Left colon (tissue), 2 donors: Measurements from ENCODE around the gene KRT84. TPM values are rescaled to one million over a fixed set of nuclear protein-coding genes. Genes with fewer than 3 reads are reported as not detected.
"Not testable (repeated sequence)": the region's sequence is repeated elsewhere in the genome, so short reads cannot be mapped to it uniquely, and the experiment has no call there.

Experiments
- ATAC-seq: fragments of 200-7000 bp; cut with Tn5 transposase; one replicate; pipeline ENCODE4 v1.9.1; 2020; ENCODE audit warnings: mild to moderate bottlenecking, moderate library complexity
- DNase-seq, 2 donors: peaks; one replicate each; pipeline ENCODE4 v3.0.0-alpha.2; 2020
- intact Hi-C, 2 donors: fragments of 100-400 bp; cut with DNase I in 1 of 2; cut with micrococcal nuclease in 1 of 2; formaldehyde crosslinking; loops; one replicate each; pipeline versions ENCODE4 v1.11.2 to v1.14.0; 2022; cut with DNase I, micrococcal nuclease
- total RNA-seq, 2 donors: library from RNA; stranded (reverse); fragmentation: NEBNext Ultra II Directional; extraction: Animal tissue kit (Norgen Biotek cat#: 25700); gene quantifications; one replicate each; pipeline ENCODE4 v1.2.1, GENCODE V29; 2021
- donor health status: DM: no; HTN: no; CAD: no.
- donor health status: DM: yes; HTN: yes; CAD: no.

Gene KRT84
- total RNA-seq, 2 donors from 2014 or later = not detected

DNA sequence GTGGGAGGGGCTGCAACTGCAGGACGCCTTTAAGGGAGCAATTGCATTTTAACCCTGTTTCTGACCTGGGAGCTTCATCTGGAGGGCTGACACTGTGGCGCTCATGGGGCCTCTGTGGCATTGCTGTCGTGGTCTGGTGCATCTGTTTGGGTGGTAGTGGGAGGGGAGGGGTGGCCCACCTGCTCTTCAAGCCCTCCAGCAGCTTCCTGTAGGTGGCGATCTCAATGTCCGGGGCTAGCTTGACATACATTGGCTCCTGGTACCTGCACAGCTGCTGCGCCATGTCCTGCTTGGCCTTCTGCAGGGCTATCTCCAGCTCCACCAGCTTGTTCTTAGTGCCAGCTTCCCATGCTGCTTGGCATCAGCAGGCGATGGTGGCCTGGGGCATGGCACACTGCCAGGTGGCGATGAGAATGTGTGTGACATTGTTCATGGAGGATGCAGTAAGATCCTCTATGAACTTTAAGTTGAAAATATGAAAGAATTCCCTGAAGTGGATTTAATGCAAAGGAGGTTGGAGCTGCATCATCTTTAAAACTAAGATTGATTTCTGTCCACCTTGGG is 28.4 kb upstream of the KRT84 start:
- intact Hi-C loops = no loop called here
- ATAC-seq (no peak), DNase-seq (no peak)

DNA sequence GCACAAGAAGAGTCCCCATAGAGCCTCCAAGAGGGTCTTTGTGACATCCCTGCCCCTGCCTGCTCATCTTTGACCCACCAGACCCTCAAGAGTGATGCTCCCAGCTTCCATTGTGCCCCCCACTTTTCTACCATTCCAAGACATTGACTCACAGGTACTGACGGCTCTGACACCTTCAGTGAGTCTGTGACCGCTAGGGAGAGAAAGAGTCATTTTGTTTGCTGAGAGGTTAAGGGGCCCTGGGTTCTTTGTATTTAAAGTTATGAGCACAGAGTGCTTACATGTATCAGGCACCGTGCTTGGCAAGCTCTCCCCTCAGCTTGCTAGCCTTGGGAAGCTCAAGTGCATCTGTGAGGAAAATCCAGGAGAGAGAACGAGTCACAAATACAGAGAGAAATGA is 27.8 kb upstream of the KRT84 start:
- intact Hi-C loops = no loop called here
- DNase-seq = no peak
- ATAC-seq = no peak

DNA sequence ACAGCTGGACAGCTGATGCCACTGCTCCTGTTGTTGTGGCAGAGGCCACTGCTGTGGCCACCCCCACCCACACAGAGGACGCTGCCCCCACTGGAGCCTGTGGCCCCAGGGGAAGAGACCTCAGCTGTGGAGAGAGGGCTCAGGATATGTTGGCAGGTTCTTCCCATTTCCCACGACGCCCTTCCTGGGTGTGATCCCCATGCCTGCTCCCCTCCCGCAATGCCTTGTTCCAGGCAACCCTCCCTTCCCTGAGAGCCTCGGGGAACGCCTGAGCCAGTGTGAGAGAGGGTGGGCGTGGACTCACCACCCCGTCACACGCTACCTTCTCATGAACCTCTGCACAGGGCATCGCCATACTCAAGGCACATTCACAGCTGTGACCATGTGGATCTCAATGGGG is 26.4 kb upstream of the KRT84 start:
- DNase-seq = no peak
- intact Hi-C loops = no loop called here
- no peak for ATAC-seq

DNA sequence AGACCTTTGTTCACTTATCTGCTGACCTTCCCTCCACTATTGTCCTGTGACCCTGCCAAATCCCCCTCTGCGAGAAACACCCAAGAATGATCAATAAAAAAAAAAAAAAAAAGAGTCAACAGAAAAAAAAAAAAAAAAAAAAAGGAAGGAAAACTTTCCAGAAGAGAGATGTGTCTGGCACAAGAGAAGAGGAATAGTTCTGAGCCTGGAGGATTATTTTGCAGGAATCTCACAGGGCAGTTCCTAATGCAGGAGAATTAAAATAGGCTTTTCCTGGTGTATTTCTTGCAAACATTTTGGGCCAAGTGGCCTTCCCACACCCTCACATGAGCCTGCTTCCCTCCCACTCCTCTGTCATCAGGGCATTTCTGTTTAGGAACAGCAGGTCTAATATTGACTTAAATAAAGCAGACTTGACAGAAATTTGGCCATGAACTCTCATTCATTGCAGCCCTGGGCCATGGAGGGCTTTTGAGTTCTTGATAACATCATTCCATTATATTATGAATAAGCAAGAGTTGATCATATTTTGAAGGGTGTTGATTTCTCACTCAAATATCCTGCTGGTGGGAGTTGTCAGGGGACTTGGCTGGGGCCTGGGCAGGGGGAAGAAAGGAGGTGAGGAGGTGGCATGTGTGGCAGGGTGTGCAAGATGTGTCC is 25.3 kb upstream of the KRT84 start:
- intact Hi-C loops, DNase-seq, ATAC-seq: not testable (repeated sequence)

DNA sequence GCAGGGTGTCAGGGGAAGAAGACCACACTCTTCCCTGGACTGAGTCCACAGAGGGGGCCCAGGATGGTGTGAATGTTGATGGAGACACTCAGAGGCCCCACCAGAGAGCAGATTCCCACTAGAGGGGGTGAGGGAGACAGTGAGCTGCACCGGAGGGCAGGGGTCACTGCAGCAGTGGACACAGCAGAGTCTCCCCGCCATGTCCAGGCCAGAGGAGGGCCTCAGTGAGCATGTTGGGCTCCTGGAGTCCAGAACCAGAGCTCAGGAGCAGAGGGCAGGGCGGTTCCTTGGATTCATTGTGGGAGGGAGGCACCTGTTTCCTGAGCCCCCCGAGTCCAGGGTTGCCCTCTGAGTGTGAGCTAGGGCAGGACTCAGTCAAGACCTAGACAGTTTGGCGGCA is 22.5 kb upstream of the KRT84 start:
- ATAC-seq (no peak), DNase-seq (no peak)
- intact Hi-C loops = no loop called here

DNA sequence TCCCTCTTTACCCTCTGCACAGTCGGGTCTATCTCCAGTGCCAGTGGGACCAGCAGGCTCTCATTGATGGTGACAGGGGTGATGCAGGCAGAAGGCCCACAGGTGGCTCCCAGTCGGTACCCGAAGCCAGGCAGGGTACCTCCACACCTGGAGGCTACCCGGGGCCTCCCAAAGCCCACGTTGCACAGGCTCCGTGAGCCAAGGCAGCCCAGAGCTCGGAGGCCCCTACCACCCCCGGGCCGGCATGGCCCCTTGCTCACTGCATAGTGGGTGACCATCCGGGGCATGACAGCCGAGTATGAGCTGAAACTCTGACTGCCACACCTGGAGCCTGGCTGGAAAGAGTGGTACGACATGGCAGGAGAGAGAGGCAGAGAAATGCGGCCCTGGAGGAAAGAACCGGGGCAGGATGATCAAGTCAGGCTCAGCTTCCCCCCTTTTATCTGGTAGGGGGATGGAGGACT is 20.5 kb upstream of the KRT84 start, which contains the start of gene KRT82:
KRT82 (minus strand) TSS at position 414 of the 464 bp plus-strand sequence; CDS start at position 356, 58 bp downstream.
- no peak for DNase-seq
- intact Hi-C loops = no loop called here
- no peak for ATAC-seq

DNA sequence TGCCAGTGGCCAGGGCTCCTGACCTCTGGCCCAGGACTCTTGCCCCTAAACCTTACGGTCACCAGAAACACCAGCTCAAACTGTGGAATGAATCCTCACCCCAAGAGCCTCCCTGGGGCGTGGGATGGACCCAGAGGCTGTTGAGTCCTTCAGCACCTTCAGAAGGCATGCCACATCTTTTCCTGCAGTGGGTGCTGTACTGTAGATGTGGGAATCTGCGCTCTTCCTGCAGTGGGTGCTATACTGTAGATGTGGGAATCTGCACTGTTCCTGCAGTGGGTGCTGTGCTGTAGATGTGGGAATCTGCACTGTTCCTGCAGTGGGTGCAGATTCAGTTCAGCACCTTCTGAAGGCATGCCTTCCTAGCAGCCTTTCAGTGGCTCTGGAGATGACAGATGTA is 19.5 kb upstream of the KRT84 start:
- DNase-seq = no peak
- intact Hi-C loops = no loop called here
- ATAC-seq = no peak

DNA sequence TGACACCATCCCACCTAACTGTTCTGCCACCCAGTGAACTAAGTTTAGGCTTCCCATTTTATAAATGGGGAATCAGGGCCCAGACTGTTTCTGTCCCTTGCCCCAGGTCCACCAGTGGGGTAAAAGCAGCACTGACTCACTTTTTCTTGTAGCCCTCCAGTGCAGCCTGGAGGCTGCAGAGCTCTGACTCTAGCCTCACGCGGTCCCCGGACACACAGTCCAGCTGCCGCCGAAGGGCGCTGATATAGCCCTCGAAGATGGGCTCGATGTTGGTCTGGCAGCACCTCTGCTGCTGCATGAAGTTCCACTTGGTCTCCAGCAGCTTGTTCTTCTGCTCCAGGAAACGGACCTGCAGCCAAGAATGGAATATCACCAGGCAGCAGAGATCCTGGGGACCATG is 18.1 kb upstream of the KRT84 start:
- no peak for ATAC-seq
- DNase-seq = no peak
- intact Hi-C loops = no loop called here

DNA sequence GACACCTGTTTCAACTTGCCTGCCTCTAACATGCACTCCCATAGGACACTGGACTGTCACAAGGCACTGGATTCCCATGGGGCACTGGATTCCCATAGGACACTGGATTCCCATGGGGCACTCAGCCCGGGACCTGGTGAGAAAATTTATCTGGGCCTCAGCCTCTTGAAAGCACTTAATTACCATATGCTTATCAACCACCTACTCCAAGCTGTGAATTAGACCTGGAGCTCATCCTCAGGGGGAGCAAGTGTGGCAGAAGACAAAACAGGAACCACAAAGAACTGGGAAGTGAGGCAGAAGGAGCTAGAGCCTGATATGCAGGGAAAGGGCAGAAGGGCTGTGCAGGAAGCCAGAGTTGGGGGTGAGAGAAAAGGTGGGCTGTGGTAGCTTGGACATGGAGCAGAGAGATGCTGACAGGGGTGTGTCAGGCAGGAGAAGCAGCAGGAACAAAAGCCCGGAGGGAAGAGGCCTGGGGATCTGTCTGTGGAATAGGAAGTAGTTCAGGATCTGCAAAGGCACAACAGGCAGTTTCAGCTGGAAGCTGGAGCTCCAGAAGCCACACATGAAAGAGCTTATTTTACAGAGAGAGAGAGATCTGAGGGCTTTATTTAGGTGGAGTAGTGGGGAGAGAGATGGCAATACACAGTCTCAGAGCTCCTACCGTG is 17.6 kb upstream of the KRT84 start:
- intact Hi-C loops = no loop called here
- DNase-seq (no peak), ATAC-seq (no peak)

DNA sequence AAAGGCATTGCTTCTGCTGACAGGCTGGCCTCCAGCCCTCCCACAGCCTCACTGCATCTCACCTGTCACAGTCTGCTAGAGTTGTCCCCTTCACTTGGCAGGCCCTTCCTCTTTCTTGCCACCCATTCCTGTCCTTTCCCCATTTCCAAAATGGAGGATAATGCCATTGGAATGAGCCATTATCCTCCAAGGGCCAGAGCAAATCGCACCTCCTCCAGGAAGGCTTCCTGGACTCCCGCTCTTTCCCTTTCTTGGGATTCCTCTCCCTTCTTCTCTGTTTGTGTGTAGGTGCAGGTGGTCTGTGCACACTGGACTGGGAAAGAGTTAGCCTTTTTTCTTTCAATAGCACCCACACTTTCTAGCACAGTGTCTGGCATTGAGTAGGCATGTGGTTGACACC is 16.9 kb upstream of the KRT84 start:
- ATAC-seq = no peak
- intact Hi-C loops = no loop called here
- DNase-seq = no peak

DNA sequence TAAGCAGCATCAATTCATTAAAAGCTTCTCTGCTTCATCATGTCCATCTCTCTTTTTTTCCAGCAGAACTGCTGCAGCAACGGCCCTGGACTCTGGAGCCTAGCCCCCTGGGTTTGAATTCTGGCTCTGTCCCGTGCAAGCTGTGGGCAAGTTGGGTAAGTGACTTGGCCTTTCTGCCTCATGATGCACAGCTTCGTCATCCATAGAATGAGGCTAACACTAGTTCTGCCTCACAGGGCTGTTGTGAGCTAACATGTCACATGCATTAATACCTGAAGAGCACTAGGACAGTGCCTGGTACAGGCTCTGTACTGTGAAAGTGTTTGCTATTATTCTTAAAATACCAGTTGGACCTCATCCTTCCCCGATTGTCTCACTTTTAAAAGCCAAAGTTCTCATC is 16.5 kb upstream of the KRT84 start:
- intact Hi-C loops = no loop called here
- DNase-seq (no peak), ATAC-seq (no peak)

DNA sequence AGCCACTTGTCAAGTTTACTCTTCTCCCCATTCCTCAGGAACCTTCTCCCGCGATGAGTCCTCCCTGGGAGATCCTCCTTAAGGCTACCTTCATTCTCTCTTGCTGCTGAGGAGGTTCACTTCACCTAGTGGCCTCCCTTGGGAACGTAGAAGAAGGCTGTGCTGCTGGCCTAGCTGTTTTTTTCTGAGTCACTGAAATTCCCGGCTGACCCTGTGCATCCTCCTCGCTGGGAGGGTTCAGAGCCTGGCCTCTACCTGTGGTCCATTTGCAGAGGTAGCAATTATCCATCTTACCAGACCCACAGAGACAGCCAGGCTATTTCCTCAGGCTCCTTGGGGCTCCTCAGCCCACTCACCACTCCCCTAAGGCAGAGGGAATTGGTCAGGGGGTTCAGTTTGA is 16.1 kb upstream of the KRT84 start:
- ATAC-seq (no peak), DNase-seq (no peak)
- intact Hi-C loops = no loop called here

DNA sequence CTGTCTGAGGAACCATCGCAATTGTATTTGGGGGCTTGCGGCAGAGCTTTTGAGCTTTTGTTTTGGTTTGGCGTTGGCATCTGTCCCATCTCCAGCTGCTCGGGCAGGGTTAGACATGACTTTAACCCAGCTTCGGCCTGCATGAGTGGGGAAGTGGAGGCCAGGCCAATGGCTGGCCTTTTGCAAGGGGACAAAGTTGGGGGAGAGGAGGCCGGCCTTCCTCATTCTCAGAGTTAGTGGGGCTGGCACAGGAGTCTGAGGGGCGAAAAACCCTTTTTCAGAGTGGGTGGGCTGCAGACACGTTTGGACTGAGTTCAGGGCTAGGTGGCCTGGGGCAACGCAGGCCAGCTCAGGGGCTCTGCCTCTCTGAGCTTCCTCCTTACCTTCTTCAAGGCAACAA is 15.5 kb upstream of the KRT84 start:
- ATAC-seq (no peak), DNase-seq (no peak)
- intact Hi-C loops = no loop called here

DNA sequence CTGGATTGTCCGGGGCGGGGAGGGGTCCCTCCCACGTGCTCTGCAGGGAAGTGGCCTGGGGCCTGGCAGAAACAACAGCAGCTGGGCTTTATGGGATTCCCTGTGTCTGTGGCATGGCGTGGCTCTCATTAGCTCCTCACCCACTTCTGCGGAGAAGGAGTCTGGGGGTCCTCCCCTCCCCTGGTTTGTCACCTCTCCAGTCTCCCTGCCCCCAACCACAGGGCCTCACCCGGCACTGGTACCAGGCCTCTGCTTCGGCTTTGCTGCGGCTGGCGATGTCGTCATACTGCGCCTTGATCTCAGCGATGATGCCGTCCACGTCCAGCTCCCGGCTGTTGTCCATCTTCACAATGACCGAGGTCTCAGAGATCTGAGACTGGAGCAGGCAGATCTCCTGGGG is 14.3 kb upstream of the KRT84 start:
- DNase-seq = no peak
- intact Hi-C loops = no loop called here
- no peak for ATAC-seq

DNA sequence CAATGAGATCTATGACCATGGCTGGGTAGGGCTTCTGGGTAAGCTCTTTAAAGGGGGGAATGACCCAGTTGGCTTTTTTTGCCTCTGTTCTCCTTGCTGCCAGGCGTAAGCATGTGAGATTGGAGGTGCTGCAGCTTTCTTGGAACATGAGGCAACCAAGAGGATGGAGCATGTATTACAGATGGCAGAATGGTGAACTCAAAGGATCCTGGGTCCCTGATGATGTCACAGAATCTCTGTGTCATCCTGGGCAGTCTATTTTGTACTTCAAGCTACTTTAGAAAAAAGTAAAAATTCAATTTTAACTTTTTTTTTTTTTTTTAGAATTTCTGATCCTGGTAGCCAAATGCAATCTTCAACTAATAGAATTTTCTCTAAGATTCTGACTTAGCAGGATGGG is 12.7 kb upstream of the KRT84 start:
- no peak for DNase-seq
- intact Hi-C loops = no loop called here

DNA sequence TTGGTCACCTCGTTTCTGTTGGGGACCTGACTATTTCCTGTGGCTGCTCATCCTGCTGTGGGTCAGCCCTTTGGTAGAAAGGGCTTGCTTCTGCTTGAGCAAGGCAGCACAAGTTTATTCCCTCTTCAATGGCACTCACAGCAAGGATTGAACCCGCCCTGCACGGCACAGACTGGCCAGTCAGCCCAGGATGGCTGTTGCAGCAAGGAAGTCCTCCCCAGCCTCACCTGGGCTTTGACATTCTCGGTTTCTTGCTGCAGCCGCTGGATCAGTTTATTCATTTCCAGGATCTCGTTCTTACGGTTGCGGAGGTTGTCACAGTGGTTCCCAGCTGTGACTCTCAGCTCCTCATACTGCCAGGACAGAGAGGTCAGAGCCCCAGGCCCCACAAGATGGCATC is 11.2 kb upstream of the KRT84 start:
- intact Hi-C loops = no loop called here
- DNase-seq = no peak
- no peak for ATAC-seq

More for the DNA sequence above, 12.7 kb upstream of the KRT84 start:
- no peak for ATAC-seq

DNA sequence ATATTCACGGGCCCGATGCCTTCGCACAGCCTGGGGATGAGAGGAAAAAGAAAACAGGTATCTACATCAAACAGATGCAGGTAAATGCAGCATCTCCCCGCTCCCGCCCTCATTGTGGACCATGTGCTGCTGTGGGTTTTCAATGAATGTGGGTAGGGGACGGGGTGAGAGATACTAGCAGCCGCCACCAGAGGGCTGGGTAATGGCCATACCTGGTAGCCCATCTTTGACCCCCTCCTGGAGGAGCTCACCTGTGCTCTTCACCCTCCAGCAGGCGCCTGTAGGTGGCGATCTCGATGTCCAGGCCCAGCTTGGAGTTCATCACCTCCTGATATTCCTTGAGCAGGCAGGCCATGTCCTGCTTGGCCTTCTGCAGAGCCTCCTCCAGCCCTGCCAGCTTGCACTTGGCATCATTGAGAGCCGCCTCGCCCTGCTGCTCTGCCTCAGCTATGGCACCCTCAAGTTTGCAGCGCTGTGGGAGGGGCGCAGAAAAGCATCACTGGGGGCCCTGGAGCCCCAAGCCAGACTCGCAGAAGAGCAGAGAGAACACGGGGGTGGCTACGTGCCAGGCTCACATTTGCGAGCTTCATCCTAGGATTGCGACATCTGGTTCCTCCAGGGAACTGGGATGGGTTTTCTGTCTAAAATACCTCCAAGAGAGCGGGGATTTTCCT is 10.4 kb upstream of the KRT84 start:
- ATAC-seq (peak; percentile 42), DNase-seq (peak in 1 of 2 donors; percentile 24)
- intact Hi-C loops = no loop called here

DNA sequence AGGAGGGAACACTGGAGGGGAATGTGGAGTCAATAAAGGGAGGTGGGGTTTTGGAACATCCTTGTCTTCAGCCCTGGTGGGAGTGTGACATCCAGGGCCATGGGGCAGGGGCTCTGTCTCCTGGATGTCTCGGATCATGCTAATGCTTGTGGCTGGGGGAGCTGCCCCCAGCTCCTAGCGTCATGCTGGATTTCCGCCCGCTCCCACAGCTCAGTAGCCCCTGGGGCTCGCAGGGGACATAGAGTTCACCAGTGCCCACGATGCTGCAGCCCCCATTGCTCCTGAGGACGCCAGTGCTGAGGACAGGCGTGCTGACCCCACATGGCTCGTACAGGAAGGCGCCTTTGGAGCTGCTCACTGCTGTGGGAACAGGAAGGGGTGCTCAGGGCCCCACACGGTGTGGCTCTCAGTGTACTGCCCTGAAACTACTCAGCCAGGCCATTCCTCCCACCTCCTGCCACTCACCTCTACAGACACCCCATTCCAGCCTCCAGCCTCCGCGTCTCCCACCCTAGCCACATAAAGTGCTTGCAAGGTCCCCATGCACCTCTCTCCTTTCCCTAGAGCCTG is 9.5 kb upstream of the KRT84 start:
- intact Hi-C loops = loop anchor here in 1 of 2 donors (5.0 kb wide), 1 partner anchor 112 kb away; no protein-coding TSS in a partner anchor
- DNase-seq (no peak), ATAC-seq (no peak)

DNA sequence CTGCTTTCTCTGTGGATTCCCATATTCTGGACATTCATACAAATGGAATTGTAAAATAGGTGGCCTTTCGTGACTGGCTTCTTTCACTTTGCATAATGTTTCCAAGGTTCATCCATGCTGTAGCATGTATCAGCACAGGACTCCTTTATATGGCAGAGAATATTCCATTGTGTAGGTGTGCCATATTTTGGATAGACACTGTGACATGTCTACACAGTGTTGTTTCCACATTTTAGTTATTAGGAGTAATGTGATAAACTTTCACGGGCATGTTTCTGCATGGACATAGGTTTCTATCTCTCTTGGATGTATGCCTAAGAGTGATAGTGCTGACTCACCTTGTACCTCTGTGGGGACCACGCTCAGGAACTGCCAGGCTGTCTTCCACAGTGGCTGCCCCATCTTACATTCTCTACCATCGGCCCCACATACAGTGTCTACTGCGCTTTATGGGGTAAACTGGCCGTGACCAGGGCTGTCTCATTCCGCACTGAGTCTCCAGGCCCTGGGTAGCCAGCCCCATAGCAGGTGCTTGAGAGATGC is 7.1 kb upstream of the KRT84 start:
- intact Hi-C loops = loop anchor here in 1 of 2 donors (5.0 kb wide), 1 partner anchor 115 kb away; no protein-coding TSS in a partner anchor
- DNase-seq (no peak), ATAC-seq (no peak)
